HG03521 (cell line): Measurements from ENCODE around the gene REPIN1.

Experiments used
- ATAC-seq: cut with Tn5 transposase; IDR thresholded peaks from one replicate; pipeline ENCODE4 v1.9.1; 2021; ENCODE audit warnings: mild to moderate bottlenecking, moderate library complexity; ENCODE audit not compliant: unreplicated experiment

Gene REPIN1

DNA sequence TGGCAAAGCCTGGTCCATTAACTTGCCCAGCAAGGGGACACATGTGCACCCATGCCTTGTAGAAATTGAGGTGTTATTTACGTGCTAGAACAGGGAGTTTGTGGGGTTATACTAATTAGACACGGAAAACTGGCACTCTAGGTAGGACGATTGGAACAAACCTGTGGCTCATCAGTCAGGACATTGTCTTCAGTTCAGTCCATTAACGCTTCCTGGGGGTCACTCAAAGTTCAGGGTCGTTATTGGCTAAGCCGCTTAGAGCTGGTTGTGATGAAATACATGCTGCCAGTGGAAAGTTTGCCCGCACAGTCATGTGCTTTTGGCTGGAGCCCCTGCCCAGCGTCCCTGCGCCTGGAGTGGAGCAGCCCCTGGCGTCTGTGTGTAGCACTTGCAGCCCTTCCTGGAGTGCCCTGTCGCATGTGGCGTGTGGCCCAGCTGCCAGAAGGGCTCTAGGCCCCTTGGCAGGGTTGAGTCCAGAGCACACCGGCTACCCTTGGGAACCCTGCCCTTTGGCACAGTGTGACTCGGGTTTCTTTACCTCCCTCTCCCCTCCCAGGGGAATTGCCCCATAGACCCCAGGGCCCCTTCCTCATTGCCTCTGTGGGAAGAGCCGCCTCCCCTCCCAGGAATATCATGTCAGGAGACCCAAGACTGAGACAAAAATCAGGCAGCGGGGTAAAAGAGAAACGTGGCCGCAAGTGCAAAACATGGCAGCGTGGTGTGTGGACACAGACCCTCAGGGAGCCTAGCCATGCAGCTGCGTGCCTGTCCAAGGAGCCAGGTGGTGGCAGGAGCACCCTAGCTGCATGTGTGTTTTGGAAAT is 20.3 kb downstream of the REPIN1 start:
- no peak for ATAC-seq

DNA sequence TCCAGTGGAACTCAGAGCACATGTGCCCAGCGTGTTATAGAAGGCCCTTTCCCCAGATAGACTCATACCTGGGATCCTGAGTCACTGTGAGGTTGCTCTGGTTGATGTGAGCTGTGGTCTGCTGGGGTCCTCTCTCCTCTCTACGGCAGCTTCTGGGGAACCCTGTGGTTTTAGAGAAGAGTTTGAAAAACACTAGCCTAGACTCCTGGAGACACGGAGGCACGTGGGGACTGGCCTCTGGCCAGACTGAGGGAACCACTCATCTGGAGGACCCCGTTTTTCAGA is 20.9 kb downstream of the REPIN1 start:
- no peak for ATAC-seq

DNA sequence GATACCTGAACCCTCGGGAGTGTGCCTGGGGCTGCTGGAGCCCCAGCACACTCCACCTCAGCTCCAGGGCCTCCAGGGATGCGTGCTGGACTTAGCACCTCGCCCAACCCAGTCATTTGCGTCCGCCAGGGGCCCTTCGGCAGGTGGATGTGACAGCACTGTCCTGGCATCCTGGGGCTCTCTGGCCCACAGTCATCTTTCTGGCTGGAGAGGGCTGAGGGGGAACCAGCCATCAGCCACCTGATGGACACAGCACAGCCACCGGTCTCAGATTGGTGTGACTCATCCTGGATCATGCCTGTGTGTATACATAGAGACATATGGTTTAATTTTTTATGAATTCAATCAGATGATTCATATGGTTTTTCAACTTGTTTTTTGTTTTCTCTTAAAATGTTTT is 21.6 kb downstream of the REPIN1 start:
- no peak for ATAC-seq

DNA sequence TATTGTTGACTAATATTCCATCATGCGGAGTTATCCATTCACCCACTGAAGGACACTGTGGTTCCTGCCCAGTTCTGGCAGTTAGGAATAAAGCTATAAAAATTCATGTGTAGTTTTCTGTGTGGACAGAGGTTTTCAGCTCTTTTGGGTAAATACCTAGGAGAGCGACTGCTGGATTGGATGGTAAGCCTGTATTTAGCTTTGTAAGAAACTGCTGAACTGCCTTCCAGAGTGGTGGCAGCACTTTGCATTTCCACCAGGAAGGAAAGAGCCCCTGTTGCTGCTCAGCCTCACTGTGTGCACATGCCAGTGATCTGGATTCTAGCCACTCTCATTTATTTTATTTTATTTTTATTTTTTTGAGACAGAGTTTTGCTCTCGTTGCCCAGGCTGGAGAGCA is 24.7 kb downstream of the REPIN1 start:
- ATAC-seq = no peak

DNA sequence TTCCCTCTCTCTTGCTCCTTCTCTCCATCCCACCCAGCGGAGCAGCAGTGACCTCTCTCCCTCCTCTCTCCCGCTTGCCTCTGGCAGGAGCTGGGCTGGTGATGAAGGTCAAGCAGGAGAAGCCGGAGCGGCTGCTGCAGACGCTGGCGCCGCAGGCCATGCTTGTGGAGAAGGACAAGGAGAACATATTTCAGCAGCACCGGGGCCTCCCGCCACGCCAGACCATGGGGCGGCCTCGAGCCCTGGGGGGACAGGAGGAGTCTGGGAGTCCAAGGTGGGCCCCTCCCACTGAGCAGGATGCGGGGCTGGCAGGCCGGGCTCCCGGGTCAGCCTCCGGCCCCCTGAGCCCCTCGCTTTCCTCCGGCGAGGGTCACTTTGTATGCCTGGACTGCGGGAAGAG is 27.8 kb downstream of the REPIN1 start:
- no peak for ATAC-seq

DNA sequence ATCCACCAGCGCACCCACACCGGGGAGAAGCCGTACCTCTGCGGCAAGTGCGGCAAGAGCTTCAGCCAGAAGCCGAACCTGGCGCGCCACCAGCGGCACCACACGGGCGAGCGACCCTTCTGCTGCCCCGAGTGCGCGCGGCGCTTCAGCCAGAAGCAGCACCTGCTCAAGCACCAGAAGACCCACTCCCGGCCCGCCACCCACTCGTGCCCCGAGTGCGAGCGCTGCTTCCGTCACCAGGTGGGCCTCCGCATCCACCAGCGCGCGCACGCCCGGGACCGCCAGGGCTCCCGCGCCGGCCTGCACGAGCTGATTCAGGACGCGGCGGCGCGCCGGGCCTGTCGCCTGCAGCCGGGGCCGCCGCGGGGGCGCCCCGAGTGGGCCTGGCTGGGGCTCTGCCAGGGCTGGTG is 28.2 kb downstream of the REPIN1 start:
- no peak for ATAC-seq

DNA sequence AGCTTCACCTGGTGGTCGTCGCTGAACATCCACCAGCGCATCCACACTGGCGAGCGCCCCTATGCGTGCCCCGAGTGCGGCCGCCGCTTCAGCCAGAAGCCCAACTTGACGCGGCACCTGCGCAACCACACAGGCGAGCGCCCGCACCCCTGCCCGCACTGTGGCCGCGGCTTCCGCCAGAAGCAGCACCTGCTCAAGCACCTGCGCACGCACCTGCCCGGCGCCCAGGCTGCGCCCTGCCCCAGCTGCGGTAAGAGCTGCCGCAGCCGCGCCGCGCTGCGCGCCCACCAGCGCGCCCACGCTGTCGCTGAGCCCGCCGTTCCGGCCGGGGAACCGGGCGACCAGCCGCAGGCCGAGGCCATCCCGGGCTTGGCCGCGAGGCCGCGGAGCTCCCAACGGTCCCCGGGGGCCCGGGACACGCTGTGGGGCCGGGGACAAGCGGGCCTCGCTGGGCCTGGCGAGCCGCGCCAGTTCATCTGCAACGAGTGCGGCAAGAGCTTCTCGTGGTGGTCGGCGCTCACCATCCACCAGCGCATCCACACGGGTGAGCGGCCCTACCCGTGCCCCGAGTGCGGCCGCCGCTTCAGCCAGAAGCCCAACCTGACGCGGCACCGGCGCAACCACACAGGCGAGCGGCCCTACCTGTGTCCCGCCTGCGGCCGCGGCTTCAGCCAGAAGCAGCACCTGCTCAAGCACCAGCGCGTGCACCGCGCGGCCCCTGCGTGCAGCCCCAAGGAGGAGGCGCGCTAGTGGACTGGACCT is 28.9 kb downstream of the REPIN1 start:
- ATAC-seq = no peak

DNA sequence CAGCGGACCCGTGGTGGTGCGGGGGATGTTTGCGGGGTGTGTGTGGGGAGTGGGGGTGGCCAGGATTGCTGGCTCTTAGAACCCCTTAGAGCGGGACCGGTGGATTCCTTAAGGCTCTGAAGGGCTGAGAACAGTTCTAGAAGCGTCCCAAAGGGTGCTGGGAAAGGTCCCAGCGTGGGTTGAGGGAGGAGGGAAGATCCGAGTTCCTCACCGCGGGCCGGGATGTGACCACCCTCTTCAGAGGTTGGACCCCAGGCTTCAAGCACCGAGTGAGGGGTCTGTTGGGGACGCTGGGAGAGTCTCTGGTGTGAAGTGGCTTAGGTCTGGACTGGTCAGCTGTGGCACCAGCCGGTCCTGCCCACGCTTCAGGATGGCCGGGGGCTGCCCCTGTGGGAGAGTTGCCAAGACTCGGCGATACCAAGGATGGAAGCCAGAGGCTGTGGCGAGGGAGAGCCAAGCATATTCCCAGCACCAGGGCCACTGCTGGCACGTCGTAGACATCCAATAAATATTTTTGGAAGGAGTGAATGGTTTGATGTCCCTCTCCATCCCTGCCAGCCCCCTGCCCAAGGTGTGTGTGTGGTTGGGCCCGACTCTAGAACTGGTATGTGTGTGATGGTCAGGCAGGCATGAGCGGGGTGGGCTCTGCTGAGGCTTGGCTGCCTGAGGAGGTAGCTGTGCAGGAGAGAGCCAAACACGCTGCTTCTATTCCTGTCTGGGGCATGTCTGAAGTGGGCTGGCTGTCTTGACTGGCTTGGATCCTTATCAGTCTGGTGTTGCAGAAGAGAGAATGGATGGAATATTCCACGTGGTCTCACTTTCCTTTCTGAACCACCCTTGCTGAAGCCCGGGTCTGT is 29.7 kb downstream of the REPIN1 start:
- ATAC-seq = no peak

DNA sequence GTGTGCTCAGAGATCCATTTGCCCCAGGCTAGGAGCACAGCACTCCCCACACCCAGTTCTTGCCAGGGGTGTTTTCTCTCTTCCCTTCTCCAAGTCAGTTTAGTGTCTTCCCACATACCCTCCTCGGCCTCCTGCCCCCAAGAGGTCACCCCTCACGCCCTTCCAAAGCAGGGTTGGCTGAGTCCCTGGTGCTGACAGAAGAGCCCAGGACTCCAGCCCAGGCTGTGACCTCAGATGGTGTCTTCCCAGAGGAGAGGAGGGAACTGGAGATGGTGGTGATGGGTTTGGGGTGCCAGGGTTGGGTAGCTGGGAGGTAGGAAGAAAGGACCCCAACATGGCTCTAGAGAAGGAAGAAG is 30.3 kb downstream of the REPIN1 start:
- no peak for ATAC-seq

DNA sequence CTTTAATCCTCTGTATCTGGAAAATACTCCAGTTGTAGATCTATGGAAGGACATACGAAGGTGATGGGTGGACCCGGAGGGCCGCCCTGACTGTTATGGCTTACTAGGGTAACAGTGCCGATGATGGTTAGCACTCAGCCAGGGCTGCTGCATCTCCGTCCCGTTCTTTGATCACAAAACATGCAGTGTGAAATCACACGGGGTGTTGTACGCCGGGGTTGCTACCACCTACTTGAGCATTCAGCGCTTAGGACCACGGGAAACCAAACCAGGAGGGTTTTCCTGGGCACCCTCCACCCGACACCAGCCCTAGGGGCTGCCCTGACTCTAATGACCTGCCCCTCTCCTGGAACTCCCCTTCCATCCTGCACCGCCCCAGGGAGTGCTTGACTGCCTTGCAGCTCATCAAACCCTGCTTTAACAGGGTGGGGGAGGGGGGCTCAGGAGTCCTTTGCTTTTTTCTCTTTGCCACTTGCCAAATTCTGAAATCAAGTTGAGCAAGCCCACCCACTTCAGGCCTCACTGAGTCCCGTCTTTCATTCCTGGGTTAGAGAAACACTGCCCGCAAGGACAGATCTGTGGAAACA is 30.9 kb downstream of the REPIN1 start:
- no peak for ATAC-seq

DNA sequence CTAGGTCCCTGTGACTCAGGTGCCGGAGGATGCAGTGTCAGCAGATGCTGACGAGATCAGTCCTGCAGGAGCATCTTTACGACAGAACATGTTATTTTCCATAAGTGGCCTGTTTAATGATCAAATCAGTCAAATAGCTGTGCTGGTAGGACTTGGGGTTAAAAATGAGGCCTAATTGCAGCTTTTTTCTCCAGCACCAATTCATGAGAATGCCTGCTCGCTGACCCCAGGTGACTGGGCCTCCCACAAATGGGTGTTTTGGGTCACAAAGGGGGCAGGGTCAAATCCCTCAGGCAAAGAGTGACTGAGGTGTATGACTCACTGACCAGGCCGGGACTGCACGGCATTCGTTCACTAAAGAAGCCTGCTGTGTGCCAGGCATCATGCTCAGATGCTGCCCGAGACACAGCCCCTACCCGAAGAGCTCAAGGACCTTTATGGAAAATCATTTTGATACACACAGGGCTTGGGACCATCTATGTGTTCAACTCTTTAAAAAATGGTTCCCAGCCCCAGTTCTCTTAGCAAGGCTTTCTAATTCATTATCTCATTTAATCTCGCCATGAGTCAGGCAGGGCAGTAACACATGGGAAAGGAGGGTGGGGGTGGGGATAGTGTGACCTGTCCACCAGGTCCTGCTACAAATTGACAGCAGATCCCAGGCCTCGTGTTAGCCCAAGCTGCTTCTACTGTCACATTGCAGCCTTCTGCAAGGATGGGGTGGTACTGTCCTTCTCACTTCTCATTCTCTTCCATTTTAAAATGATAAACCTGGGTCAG is 31.6 kb downstream of the REPIN1 start:
- no peak for ATAC-seq

DNA sequence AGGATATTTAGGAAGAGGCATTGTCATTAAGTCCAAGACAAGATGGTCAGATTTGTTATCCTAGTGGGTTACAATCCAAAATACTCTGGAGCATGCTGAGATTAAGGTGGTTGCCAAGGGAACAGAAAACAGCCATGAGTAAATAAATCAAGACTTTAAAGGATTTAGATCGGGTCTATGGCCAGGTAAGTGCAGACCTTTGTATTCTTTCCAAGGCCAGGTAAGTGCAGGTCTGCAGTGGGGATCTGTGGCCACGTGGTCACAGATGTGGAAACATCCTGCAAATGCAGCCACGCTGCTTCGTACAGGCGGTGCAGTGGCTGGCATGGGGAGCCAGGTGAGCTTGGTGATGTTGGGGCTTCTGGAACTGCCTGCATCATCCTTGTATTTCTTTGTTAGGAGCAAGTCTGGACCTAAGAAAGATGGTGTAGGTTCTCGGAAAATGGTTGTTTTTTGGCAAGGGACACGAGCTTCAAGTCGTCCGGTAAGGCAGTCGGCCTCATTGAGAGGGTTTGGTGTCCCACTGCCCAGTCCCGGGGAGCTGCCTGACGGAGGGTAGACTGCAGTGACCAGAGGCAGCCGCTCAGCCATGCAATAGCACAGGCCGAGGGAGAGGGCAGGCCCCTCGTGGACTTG is 32.3 kb downstream of the REPIN1 start:
- ATAC-seq = no peak

DNA sequence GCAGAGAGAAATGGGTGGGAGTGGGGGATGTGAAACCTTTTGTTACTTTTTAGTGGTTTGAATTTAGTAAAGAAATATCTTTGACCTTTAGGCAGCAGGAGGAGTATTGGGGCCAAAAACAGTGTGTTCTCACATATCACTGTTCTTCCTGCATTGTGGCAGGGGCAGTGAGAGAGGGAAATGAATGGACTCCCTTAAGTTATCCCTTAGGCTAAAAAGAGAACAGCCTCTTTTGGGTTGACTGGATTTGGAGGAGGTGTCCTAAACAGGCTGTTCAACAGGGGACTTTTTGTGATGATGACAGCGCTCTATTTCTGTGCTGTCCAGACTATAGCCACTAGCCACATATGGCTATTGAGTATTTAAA is 32.8 kb downstream of the REPIN1 start:
- ATAC-seq = no peak

DNA sequence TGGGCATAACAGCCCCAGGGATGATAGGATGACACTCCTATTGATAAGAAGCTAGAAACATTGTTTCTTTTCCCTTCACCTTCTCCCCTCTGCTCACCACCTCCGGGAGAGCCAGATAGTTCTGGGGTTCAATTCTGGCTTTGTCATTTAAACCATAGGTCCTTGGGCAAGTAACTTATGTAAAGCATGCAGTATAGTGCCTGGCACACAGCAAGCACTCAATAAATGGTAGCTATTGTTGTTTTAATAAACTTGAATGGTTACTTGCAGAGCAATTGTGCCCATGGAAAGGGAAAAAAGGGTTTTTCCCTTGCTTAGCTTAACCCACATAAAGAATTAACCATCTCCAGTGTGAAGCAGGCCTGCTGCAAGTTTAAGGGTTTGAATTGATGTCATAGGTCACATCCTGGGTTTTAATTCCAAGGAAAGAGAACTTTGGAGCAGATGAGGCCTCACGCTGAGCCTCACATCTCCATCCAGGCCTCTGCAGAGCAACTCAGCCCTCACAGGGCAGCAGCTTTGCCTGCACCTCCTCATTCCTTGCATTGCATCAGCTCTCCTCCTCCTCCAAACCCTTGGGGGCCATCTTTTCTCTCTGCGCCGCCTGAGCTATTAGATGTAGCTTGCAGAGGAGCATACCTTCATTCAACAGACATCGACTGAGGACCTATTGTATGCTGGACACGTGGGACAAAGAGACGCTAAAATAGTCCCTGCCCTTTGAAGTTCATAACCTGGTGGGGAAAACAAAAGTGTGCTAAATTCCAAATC is 33.4 kb downstream of the REPIN1 start:
- ATAC-seq = no peak

DNA sequence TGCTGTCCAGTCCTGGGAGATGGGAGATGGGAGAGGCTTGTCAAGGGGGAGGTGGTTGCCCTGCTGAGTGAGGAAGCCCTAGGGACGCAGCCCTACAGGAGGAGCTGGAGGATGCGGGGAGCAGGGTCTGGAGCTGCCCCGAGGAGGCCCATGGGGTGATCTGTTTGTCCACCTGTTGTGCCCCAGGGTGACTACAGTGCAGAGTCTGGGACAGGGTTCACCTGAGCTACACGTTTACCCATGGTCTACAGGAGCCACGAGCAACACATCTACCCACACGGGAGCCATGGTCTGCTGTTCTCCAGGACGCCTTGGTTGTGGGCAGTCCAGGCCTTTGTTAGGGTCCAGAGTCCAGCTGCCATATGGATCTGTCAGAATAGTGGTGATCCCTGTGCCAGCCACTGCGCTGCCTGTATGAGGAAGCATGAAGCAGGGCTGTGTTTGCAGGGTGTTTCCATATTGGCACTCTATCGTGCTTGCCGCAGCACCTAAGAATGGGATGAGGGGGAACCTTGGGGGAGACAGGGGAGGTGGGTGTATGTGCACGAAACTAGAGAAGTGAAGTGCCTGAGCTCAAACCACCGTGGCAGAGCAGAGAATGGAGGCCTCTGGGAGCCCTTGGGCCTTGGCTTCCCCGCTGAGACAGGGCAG is 34.2 kb downstream of the REPIN1 start:
- no peak for ATAC-seq

DNA sequence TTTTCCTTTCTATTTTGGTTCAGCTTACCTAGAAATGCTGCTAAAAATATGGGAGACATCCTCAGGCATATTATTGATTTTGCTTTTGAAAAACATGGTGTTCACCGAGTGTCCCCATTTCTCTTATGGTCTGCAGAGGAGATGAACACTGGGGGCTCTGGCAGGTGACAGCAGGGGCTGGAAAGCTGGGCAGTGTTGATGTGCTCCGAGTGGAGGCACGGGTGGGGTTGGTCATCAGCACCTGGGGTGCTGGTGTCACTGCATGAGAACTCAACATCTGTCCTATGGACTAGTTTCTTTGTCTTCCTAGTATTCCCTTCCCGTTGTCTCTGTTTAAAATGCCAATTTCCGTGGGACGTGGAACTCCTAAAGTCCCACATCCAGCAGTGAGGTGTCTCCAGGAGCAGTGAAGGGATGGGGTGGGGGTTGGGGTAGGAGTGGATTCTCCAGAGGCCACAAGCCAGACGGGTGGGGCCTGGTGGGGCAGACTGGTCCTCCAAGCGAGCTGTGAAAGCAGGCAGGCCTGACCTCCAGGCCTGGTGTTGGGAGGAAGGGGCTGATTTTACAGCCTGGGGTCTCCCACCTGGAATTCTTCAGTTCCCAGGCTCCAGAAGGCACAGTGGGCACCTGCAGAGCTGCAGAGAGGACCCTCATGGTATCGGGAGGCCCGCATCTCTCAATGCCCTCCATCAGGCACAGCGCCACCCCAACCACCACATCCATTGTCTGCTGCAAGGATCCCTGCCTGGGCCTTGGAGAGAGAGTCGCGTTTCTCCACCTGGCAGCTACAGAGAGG is 35.0 kb downstream of the REPIN1 start:
- ATAC-seq = no peak

DNA sequence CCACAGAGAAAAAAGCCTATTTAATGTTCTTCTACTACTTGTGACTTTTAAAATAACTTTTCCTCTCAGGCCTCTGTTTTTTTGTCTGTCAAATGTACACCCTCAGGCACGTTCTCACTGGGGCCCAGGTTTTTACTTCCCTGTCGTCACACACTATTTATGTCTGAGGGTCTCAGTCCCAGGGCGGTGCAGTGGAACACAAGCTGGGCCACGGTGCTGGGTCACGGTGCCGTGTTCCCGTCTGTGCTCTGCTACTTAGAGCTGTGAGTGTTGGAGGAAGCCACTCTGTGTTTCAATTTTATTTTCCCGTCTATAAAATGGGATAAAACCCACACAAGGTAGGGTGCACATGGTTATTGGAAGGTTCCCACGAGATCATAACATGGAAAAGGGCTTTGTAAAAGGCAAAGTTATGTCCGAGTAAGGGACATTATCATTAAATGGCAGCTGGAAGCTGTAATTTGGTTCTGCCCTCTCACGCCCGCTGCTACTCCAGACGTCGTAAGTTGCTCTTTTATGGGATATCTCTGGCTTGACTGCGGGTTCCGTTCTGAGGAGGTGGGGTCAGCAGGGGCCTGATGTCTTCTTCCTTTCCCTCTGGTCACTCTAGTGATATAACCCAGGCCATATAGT is 35.7 kb downstream of the REPIN1 start:
- ATAC-seq = no peak
